ENCODE results near the gene SLC25A2. TPM values are rescaled to one million over a fixed set of nuclear protein-coding genes. Genes with fewer than 3 reads are reported as not detected.

SLC25A2 gene
- total RNA-seq, 2 donors from 2014 or later, result 0.55 to 0.68 TPM

DNA sequence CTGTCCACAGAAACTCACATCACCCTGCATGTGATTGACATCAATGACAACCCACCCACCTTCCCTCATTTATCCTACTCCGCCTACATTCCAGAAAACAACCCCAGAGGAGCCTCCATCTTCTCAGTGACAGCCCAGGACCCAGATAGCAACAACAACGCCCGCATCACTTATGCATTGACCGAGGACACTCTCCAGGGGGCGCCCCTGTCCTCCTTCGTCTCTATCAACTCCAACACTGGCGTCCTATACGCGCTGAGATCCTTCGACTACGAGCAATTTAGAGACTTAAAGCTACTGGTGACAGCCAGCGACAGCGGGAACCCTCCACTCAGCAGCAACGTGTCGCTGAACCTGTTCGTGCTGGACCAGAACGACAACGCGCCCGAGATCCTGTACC lies 41.5 kb upstream of the SLC25A2 start:
- Histone ChIP-seq H3K36me3 (ENCODE audit: control insufficient read depth, insufficient read depth, low read length) (no peaks in the 10 kb centered on the region), H3K9me3 (ENCODE audit: control insufficient read depth, low read length) (peaks cover 54% of the 10 kb centered on the region), H3K27me3 (ENCODE audit: control insufficient read depth, insufficient read depth, low read length, poor library complexity, severe bottlenecking) (no peaks in the 10 kb centered on the region), H3K4me3 (ENCODE audit: low read length) (peak overlapping the region; percentile 77), H3K4me1 (ENCODE audit: control insufficient read depth, insufficient read depth, low read length) (no peaks in the 10 kb centered on the region), H3K9ac (ENCODE audit: extremely low read depth, low read length, poor library complexity, severe bottlenecking) (no peak overlapping the region), H3K27ac (ENCODE audit: low read depth, low read length) (no peak overlapping the region)
- Mint-ChIP-seq H3K9me3 (peaks cover 58% of the 10 kb centered on the region), H3K36me3 (ENCODE audit: low read depth) (peaks cover 29% of the 10 kb centered on the region), H3K4me3 (no peak overlapping the region), H3K27me3 (ENCODE audit: insufficient read depth) (peaks cover 5% of the 10 kb centered on the region), H3K27ac (no peak overlapping the region), H3K4me1 (no peaks in the 10 kb centered on the region)
- no peak for TF ChIP-seq CTCF (conservative IDR thresholded peaks at IDR 0.05)
- WGBS, 2 experiments (ENCODE audit: insufficient coverage in 1 of 2, insufficient read length in 1 of 2), result 83 to 92% methylated on average over 12 to 20 of the region's 20 CpGs
- no peak for DNase-seq

GRCh38 chr5:141343953-141344463 lies 40.2 kb upstream of the SLC25A2 start:
- peak overlapping the region; percentile 70 for H3K4me3 Mint-ChIP-seq
- H3K4me1 Mint-ChIP-seq, result no peaks in the 10 kb centered on the region
- DNase-seq, result no peak
- TF ChIP-seq CTCF (conservative IDR thresholded peaks at IDR 0.05), result peak; percentile 4
- H3K27ac Mint-ChIP-seq, result peak overlapping the region; percentile 94
- Histone ChIP-seq H3K27ac (ENCODE audit: low read depth, low read length) (no peak overlapping the region), H3K9me3 (ENCODE audit: control insufficient read depth, low read length) (peaks cover 44% of the 10 kb centered on the region), H3K9ac (ENCODE audit: extremely low read depth, low read length, poor library complexity, severe bottlenecking) (peak overlapping the region; percentile 58), H3K4me3 (ENCODE audit: low read length) (peak overlapping the region; percentile 77), H3K36me3 (ENCODE audit: control insufficient read depth, insufficient read depth, low read length) (no peaks in the 10 kb centered on the region), H3K27me3 (ENCODE audit: control insufficient read depth, insufficient read depth, low read length, poor library complexity, severe bottlenecking) (no peaks in the 10 kb centered on the region), H3K4me1 (ENCODE audit: control insufficient read depth, insufficient read depth, low read length) (no peaks in the 10 kb centered on the region)
- 58 to 84% methylated on average over 31 of the region's 31 CpGs for WGBS, 2 experiments (ENCODE audit: insufficient coverage in 1 of 2, insufficient read length in 1 of 2)
- H3K27me3 Mint-ChIP-seq (ENCODE audit: insufficient read depth), result peaks cover 8% of the 10 kb centered on the region
- peaks cover 64% of the 10 kb centered on the region for H3K9me3 Mint-ChIP-seq
- H3K36me3 Mint-ChIP-seq (ENCODE audit: low read depth), result peaks cover 26% of the 10 kb centered on the region

- peak within 1 kb of the TSS; percentile 58 for H3K9ac ChIP-seq (ENCODE audit: extremely low read depth, low read length, poor library complexity, severe bottlenecking)
- no peaks in the 10 kb centered on the region for H3K4me1 ChIP-seq (ENCODE audit: control insufficient read depth, insufficient read depth, low read length)
- no peak within 1 kb of the TSS for H3K27ac ChIP-seq (ENCODE audit: low read depth, low read length)
- H3K4me3 ChIP-seq (ENCODE audit: low read length), result peak within 1 kb of the TSS; percentile 77
- peak; percentile 63 for DNase-seq
- Mint-ChIP-seq H3K9me3 (peaks cover 70% of the 10 kb centered on the region), H3K36me3 (ENCODE audit: low read depth) (peaks cover 22% of the 10 kb centered on the region), H3K4me1 (no peaks in the 10 kb centered on the region), H3K27me3 (ENCODE audit: insufficient read depth) (peaks cover 11% of the 10 kb centered on the region), H3K4me3 (peak within 1 kb of the TSS; percentile 70), H3K27ac (peak within 1 kb of the TSS; percentile 94)
- WGBS, 2 experiments (ENCODE audit: insufficient coverage in 1 of 2, insufficient read length in 1 of 2), result 52 to 80% methylated on average over 3 to 7 of the region's 9 CpGs
- TF ChIP-seq CTCF (conservative IDR thresholded peaks at IDR 0.05), result peak; percentile 75
- H3K27me3 ChIP-seq (ENCODE audit: control insufficient read depth, insufficient read depth, low read length, poor library complexity, severe bottlenecking), result no peaks in the 10 kb centered on the region
- peaks cover 38% of the 10 kb centered on the region for H3K9me3 ChIP-seq (ENCODE audit: control insufficient read depth, low read length)
- H3K36me3 ChIP-seq (ENCODE audit: control insufficient read depth, insufficient read depth, low read length), result no peaks in the 10 kb centered on the region
Observed at GRCh38 chr5:141343242-141343952, 39.5 kb upstream of the SLC25A2 start, which contains the start of gene PCDHGA3. TSS of gene PCDHGA3 (plus strand) at chr5:141343829. CDS start at chr5:141344034, 205 bp downstream.

All from endodermal cell (in vitro differentiated cells).